CD4-positive, alpha-beta memory T cell (primary cell): ENCODE measurements around the gene CORO7. TPM values are rescaled to one million over a fixed set of nuclear protein-coding genes. Genes with fewer than 3 reads are reported as not detected.

Source experiments
- CTCF ChIA-PET: fragments of 350-600 bp; sonication (Branson Sonifier 250); formaldehyde crosslinking; loops from one replicate; lab custom pipeline; 2021; ENCODE audit warnings: inconsistent platforms; ENCODE audit not compliant: partially characterized antibody; lab: Charles Lee
- POLR2A ChIA-PET: fragments of 350-600 bp; sonication (Branson Sonifier 250); formaldehyde crosslinking; loops from one replicate; lab custom pipeline; 2021; ENCODE audit not compliant: partially characterized antibody; lab: Charles Lee
- DNase-seq, 5 donors: peaks; one replicate each; pipeline versions ENCODE4 v3.0.0 to v3.0.0-alpha.2; 2020 to 2022; ENCODE audit warnings: mixed read lengths in 1 of 5
- H3K27ac ChIP-seq: one replicate; pipeline ENCODE4 v1.7.0; 2013; ENCODE audit warnings: low read depth, low read length
- H3K27me3 ChIP-seq: 2 replicates; pipeline ENCODE4 v1.7.0; 2013; ENCODE audit warnings: mild to moderate bottlenecking, low read length, moderate library complexity; ENCODE audit not compliant: insufficient read depth
- H3K36me3 ChIP-seq: 2 replicates; pipeline ENCODE4 v1.7.0; 2013; ENCODE audit warnings: mild to moderate bottlenecking, low read length, moderate library complexity; ENCODE audit not compliant: insufficient read depth
- H3K4me1 ChIP-seq: 2 replicates; pipeline ENCODE4 v1.7.0; 2013; ENCODE audit warnings: mild to moderate bottlenecking, low read length, moderate library complexity; ENCODE audit not compliant: insufficient read depth
- H3K4me3 ChIP-seq, 2 donors: one replicate each; pipeline ENCODE4 v1.7.0; 2013; ENCODE audit warnings: low read length in 2 of 2, mild to moderate bottlenecking in 1 of 2
- H3K9me3 ChIP-seq, 2 donors: one replicate each; pipeline ENCODE4 v1.7.0; 2013; ENCODE audit warnings: low read length in 2 of 2, control low read depth in 1 of 2; ENCODE audit not compliant: control insufficient read depth in 1 of 2
- H3K27ac Mint-ChIP-seq, 7 donors: one replicate each; pipeline ENCODE4 v1.8.0; 2020 to 2021; ENCODE audit warnings: mixed read lengths in 7 of 7, mild to moderate bottlenecking in 6 of 7, inconsistent platforms in 3 of 7, moderate library complexity in 3 of 7
- H3K27me3 Mint-ChIP-seq, 2 donors: one replicate each; pipeline ENCODE4 v1.8.0; 2020 to 2021; ENCODE audit warnings: mixed read lengths in 2 of 2
- H3K36me3 Mint-ChIP-seq, 2 donors: one replicate each; pipeline ENCODE4 v1.8.0; 2020 to 2021; ENCODE audit warnings: mixed read lengths in 2 of 2, inconsistent platforms in 1 of 2, mild to moderate bottlenecking in 1 of 2
- H3K4me1 Mint-ChIP-seq, 4 donors: one replicate each; pipeline ENCODE4 v1.8.0; 2020 to 2021; ENCODE audit warnings: mixed read lengths in 4 of 4, mild to moderate bottlenecking in 1 of 4
- H3K4me3 Mint-ChIP-seq, 8 donors: one replicate each; pipeline ENCODE4 v1.8.0; 2020 to 2021; ENCODE audit warnings: mixed read lengths in 8 of 8, mild to moderate bottlenecking in 7 of 8, moderate library complexity in 6 of 8, inconsistent platforms in 3 of 8
- H3K9me3 Mint-ChIP-seq, 8 donors: one replicate each; pipeline ENCODE4 v1.8.0; 2020 to 2021; ENCODE audit warnings: mixed read lengths in 8 of 8, mild to moderate bottlenecking in 5 of 8, inconsistent platforms in 3 of 8, moderate library complexity in 1 of 8
- intact Hi-C: fragments of 100-400 bp; cut with micrococcal nuclease; formaldehyde crosslinking; loops from one replicate; pipeline ENCODE4 v1.15.1; 2023
- polyA plus RNA-seq, 2 donors: library from polyadenylated mRNA; unstranded; fragments of 300-500 nt; fragmentation: Illumina TruSeq; gene quantifications; one replicate each; pipeline ENCODE4 v1.2.3, GENCODE V29; 2021
- total RNA-seq, 2 experiments: library from RNA; stranded (reverse); gene quantifications; one replicate each; pipeline ENCODE4 v1.2.3, GENCODE V29; 2021

Gene CORO7
- total and polyA plus RNA-seq, 4 experiments from 2014 or later = 48.2 to 184 (median 157) TPM

DNA sequence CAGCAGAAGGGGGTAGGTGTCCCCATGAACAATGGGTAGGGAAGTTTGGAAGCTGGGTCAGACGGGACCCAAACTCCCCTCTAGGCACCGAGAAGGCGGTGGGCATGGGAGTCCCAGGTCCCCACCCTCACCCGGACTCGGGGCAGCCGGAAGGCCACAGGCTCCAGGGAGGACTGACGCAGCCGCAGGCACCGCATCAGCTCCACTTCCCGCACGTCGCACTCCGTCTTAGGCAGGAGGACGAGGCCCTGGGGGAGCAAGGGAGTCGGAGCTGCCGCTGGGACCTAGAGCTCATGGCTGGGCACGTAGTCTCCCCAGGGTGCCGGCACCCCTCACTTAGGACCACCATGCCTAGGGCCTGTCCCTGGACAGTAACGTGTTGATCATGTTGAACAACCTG, 58.2 kb downstream of the CORO7 start:
- peaks cover 0 to 2% (median 0%) of the 10 kb centered on the region in 8 donors for H3K9me3 Mint-ChIP-seq
- H3K4me1 ChIP-seq = no peaks in the 10 kb centered on the region
- intact Hi-C loops = no loop called here
- H3K4me3 Mint-ChIP-seq = no peak overlapping the region
- peaks cover 56% of the 10 kb centered on the region for H3K36me3 ChIP-seq
- no peaks in the 10 kb centered on the region for H3K9me3 ChIP-seq
- H3K27me3 Mint-ChIP-seq = no peaks in the 10 kb centered on the region
- DNase-seq = no peak
- peaks cover 0 to 8% (median 2%) of the 10 kb centered on the region in 4 donors for H3K4me1 Mint-ChIP-seq
- no peaks in the 10 kb centered on the region for H3K27me3 ChIP-seq
- no peak overlapping the region for H3K4me3 ChIP-seq
- POLR2A ChIA-PET = interaction anchor here (1.5 kb wide), 1 partner anchor 15 kb away, joined by 4 read pairs; no protein-coding TSS in a partner anchor
- CTCF ChIA-PET = interaction anchor here (0.9 to 3.4 kb wide), 4 partner anchors 10 to 44 kb away, joined by 3 to 20 read pairs (median 6); no protein-coding TSS in a partner anchor
- H3K27ac ChIP-seq = no peak overlapping the region
- peak overlapping the region in 1 of 7 donors; percentile 68 for H3K27ac Mint-ChIP-seq
- peaks cover 11 to 67% of the 10 kb centered on the region in 2 donors for H3K36me3 Mint-ChIP-seq

DNA sequence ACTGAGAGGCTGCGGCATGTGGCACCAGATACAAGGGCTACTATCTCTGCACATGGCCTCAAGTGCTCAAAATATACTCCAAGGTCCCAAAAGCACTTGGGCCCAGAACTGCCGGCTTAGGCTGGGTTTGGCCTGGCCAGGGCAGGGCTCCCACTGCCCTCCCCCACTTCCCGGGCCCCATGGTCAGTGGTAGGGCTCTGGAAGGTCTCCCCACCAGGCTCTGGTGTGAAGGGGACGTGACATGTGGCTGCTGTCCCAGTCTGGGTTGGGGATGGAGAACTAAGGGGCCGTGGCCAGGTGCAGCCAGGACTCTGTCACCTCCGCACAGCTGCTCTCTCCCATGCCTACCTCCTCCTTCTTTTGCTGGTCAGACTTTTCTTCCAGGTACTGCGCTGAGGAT, 59.6 kb downstream of the CORO7 start:
- CTCF ChIA-PET = interaction anchor here (0.7 kb wide), 1 partner anchor 48 kb away, joined by 3 read pairs; no protein-coding TSS in a partner anchor

DNA sequence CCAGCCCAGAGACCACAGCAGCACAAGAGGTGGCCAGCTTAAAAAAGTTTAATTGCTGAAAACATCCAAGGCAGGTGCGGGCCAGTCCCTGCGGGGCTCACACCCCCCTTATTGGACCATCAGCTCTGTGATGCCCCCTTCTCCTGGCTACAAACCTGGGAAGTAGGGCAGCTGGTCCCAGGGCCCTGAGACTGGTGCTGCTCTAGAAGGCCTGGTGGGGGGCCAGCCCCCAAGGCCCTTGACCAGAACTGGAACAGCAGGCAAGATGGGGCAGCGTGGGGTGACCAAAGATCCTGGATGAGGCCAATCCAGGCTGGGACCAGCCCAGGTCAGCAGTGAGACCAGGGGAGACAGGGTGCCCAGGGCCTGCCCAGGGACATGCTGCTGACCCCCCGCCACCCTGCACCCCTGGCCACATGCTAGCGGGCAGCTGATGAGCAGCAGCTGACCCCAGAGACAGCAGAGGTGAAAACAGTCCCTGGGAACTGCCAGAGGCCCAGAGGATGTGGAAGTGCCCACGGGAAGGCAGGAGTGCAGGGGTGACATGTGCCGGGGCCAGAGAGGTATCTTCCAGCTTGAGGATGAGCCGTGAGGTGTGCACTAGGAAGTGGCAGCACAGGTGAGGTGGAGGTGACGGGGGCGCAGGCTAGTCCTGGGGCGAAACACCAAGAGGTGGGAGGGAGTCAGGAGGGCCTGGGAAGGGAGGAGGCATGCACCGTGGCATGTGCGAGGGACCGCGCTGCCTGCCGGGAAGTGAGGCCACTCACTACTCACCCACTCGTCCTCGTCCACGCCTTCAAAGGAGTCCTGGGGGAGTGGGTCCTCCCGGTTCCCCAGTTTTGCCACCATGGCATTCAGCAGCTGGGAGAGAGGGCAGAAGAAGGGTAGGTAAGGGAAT, 61.6 kb downstream of the CORO7 start:
- no peaks in the 10 kb centered on the region for H3K27me3 Mint-ChIP-seq
- peaks cover 18% of the 10 kb centered on the region for H3K4me1 ChIP-seq
- no peak overlapping the region for H3K4me3 ChIP-seq
- no peak overlapping the region for H3K27ac ChIP-seq
- H3K4me3 Mint-ChIP-seq = no peak overlapping the region
- peaks cover 6 to 26% (median 11%) of the 10 kb centered on the region in 4 donors for H3K4me1 Mint-ChIP-seq
- H3K36me3 Mint-ChIP-seq = peaks cover 8 to 53% of the 10 kb centered on the region in 2 donors
- no peaks in the 10 kb centered on the region for H3K27me3 ChIP-seq
- H3K36me3 ChIP-seq = peaks cover 30% of the 10 kb centered on the region
- ChIA-PET CTCF (no interaction called here), POLR2A (interaction anchor here (0.6 kb wide), 1 partner anchor 124 kb away, joined by 4 read pairs; no protein-coding TSS in a partner anchor)
- H3K9me3 ChIP-seq = no peaks in the 10 kb centered on the region
- DNase-seq = no peak
- intact Hi-C loops = loop anchor here (5.0 kb wide), 1 partner anchor 603 kb away; the partner anchor contains the start of gene SEC14L5
- peak overlapping the region in 2 of 7 donors; percentile 17 to 93 for H3K27ac Mint-ChIP-seq
- H3K9me3 Mint-ChIP-seq = peaks cover 0 to 4% (median 0%) of the 10 kb centered on the region in 8 donors

More for the DNA sequence above, 59.6 kb downstream of the CORO7 start:
- Histone ChIP-seq H3K9me3 (no peaks in the 10 kb centered on the region), H3K4me3 (no peak overlapping the region), H3K27me3 (no peaks in the 10 kb centered on the region), H3K4me1 (peaks cover 2% of the 10 kb centered on the region), H3K36me3 (peaks cover 48% of the 10 kb centered on the region), H3K27ac (no peak overlapping the region)
- Mint-ChIP-seq H3K4me3 (no peak overlapping the region), H3K27me3 (no peaks in the 10 kb centered on the region), H3K27ac (peak overlapping the region in 2 of 7 donors; percentile 43 to 68), H3K4me1 (peaks cover 0 to 10% (median 3%) of the 10 kb centered on the region in 4 donors), H3K9me3 (peaks cover 0 to 2% (median 0%) of the 10 kb centered on the region in 8 donors), H3K36me3 (peaks cover 8 to 56% of the 10 kb centered on the region in 2 donors)
- POLR2A ChIA-PET = no interaction called here
- intact Hi-C loops = no loop called here
- no peak for DNase-seq

DNA sequence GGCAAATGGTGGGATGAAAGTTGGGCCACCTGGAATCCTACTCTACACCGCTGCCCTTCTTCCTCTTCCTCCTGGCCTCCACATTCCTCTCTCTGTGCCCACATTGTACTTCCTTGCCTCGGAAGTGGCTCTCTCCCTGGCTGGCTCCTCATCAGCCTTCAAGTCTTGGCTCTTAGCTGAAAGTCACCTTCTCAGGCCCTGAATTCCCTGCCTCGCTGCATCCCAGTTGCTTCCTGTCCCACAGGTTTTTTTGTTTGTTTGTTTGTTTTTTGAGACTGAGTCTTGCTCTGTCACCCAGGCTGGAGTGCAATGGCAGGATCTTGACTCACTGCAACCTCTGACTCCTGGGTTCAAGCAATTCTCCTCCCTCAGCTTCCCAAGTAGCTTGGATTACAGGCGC, 62.7 kb downstream of the CORO7 start:
- no peaks in the 10 kb centered on the region for H3K9me3 ChIP-seq
- no peaks in the 10 kb centered on the region for H3K27me3 ChIP-seq
- H3K4me1 ChIP-seq = peaks cover 24% of the 10 kb centered on the region
- ChIA-PET POLR2A (no interaction called here), CTCF (interaction anchor here (1.7 kb wide), 1 partner anchor 45 kb away, joined by 3 read pairs; no protein-coding TSS in a partner anchor)
- intact Hi-C loops = loop anchor here (5.0 kb wide), 1 partner anchor 604 kb away; the partner anchor contains the start of gene SEC14L5
- no peak overlapping the region for H3K27ac ChIP-seq
- H3K27ac Mint-ChIP-seq = peak overlapping the region in 4 of 7 donors; percentile 14 to 93 (median 73)
- peaks cover 27% of the 10 kb centered on the region for H3K36me3 ChIP-seq
- no peaks in the 10 kb centered on the region for H3K27me3 Mint-ChIP-seq
- DNase-seq = no peak
- H3K4me3 Mint-ChIP-seq = peak overlapping the region in 2 of 8 donors; percentile 1 to 56
- H3K36me3 Mint-ChIP-seq = peaks cover 3 to 46% of the 10 kb centered on the region in 2 donors
- H3K9me3 Mint-ChIP-seq = peaks cover 0 to 4% (median 0%) of the 10 kb centered on the region in 8 donors
- H3K4me1 Mint-ChIP-seq = peaks cover 6 to 26% (median 11%) of the 10 kb centered on the region in 4 donors
- H3K4me3 ChIP-seq = no peak overlapping the region

DNA sequence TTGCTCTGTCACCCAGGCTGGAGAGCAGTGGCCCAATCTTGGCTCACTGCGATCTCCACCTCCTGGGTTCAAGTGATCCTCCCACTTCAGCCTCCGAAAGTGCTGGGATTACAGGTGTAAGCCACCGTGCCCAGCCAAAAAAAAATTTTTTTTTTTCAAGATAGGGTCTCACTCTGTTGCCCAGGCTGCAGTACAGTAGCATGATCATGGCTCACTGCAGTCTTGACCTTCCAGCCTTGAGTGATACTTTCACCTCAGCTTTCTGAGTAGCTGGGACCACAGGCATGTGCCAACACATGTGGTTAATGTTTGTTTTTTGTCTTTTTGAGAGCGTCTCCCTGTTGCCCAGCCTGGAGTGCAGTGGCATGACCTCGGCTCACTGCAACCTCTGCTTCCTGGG, 63.6 kb downstream of the CORO7 start:
- peaks cover 7 to 43% of the 10 kb centered on the region in 2 donors for H3K36me3 Mint-ChIP-seq
- Histone ChIP-seq H3K27me3 (no peaks in the 10 kb centered on the region), H3K4me3 (no peak overlapping the region), H3K27ac (no peak overlapping the region), H3K36me3 (peaks cover 19% of the 10 kb centered on the region), H3K4me1 (peaks cover 27% of the 10 kb centered on the region), H3K9me3 (no peaks in the 10 kb centered on the region)
- no peak overlapping the region for H3K4me3 Mint-ChIP-seq
- no peak for DNase-seq
- H3K4me1 Mint-ChIP-seq = peaks cover 10 to 34% (median 16%) of the 10 kb centered on the region in 4 donors
- H3K27ac Mint-ChIP-seq = peak overlapping the region in 1 of 7 donors; percentile 93
- POLR2A ChIA-PET = interaction anchor here (4.1 kb wide), 1 partner anchor 80 kb away, joined by 20 read pairs; the partner anchor contains the start of gene TFAP4
- intact Hi-C loops = loop anchor here (5.0 kb wide), 1 partner anchor 604 kb away; the partner anchor contains the start of gene SEC14L5
- peaks cover 0 to 4% (median 0%) of the 10 kb centered on the region in 8 donors for H3K9me3 Mint-ChIP-seq
- no peaks in the 10 kb centered on the region for H3K27me3 Mint-ChIP-seq
- CTCF ChIA-PET = interaction anchor here (1.7 kb wide), 1 partner anchor 44 kb away, joined by 3 read pairs; no protein-coding TSS in a partner anchor

DNA sequence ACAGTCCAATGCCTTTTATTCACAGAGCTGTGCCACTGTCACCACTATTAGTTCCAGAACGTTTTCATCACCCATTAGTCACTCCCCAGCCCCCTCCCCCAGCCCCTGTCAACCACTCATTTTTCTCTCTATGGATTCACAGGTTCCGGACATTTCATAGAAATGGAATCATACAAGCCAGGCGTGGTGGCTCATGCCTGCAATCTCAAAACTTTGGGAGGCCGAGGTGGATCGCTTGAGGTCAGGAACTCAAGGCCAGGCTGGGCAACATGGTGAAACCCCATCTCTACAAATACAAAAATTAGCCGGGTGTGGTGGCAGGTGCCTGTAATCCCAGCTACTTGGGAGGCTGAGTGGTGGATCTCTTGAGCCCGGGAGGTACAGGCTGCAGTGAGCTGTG, 64.5 kb downstream of the CORO7 start:
- peaks cover 16 to 39% (median 22%) of the 10 kb centered on the region in 4 donors for H3K4me1 Mint-ChIP-seq
- Histone ChIP-seq H3K27ac (peak overlapping the region; percentile 79), H3K4me1 (peaks cover 27% of the 10 kb centered on the region), H3K27me3 (no peaks in the 10 kb centered on the region), H3K9me3 (no peaks in the 10 kb centered on the region), H3K4me3 (no peak overlapping the region), H3K36me3 (peaks cover 13% of the 10 kb centered on the region)
- CTCF ChIA-PET = interaction anchor here (0.6 to 2.2 kb wide), 3 partner anchors 14 to 51 kb away, joined by 3 to 10 read pairs (median 3); no protein-coding TSS in a partner anchor
- no peaks in the 10 kb centered on the region for H3K27me3 Mint-ChIP-seq
- peaks cover 0 to 4% (median 0%) of the 10 kb centered on the region in 8 donors for H3K9me3 Mint-ChIP-seq
- intact Hi-C loops = loop anchor here (1.0 to 5.0 kb wide), 7 partner anchors 45 to 605 kb away; partner anchors contain the start of genes DNAJA3, NUDT16L1, SEC14L5 and TFAP4
- peak in 1 of 5 donors; percentile 54 for DNase-seq
- H3K36me3 Mint-ChIP-seq = peaks cover 7 to 34% of the 10 kb centered on the region in 2 donors
- POLR2A ChIA-PET = interaction anchor here (0.6 to 4.1 kb wide), 5 partner anchors 23 to 229 kb away, joined by 3 to 20 read pairs (median 4); partner anchors contain the start of genes CORO7 and TFAP4
- H3K4me3 Mint-ChIP-seq = peak overlapping the region in 5 of 8 donors; percentile 93 to 97 (median 94)
- H3K27ac Mint-ChIP-seq = peak overlapping the region; percentile 90 to 97 (median 94)
